Chondrocyte (in vitro differentiated cells): Measurements from ENCODE around the gene EHMT2. TPM values are rescaled to one million over a fixed set of nuclear protein-coding genes. Genes with fewer than 3 reads are reported as not detected.

ENCODE experiments used
- DNase-seq: peaks from one replicate; pipeline ENCODE4 v3.0.0; 2021; ENCODE audit warnings: mixed read lengths, low spot score
- H3K27ac Mint-ChIP-seq: one replicate; pipeline ENCODE4 v1.8.0; 2021; ENCODE audit warnings: mild to moderate bottlenecking, moderate library complexity, mixed read lengths; ENCODE audit not compliant: unreplicated experiment
- H3K27me3 Mint-ChIP-seq: 2 replicates; pipeline ENCODE4 v1.8.0; 2021; ENCODE audit warnings: low read depth, mixed read lengths
- H3K36me3 Mint-ChIP-seq: 2 replicates; pipeline ENCODE4 v1.8.0; 2021; ENCODE audit warnings: low read depth, mixed read lengths
- H3K4me1 Mint-ChIP-seq: 2 replicates; pipeline ENCODE4 v1.8.0; 2021; ENCODE audit warnings: low read depth, mild to moderate bottlenecking, mixed read lengths
- H3K4me3 Mint-ChIP-seq: one replicate; pipeline ENCODE4 v1.8.0; 2021; ENCODE audit warnings: mild to moderate bottlenecking, moderate library complexity, mixed read lengths; ENCODE audit not compliant: unreplicated experiment
- H3K9me3 Mint-ChIP-seq: 2 replicates; pipeline ENCODE4 v1.8.0; 2021; ENCODE audit warnings: low read depth, mixed read lengths
- total RNA-seq: library from RNA; stranded (reverse); gene quantifications from 3 replicates; pipeline ENCODE4 v1.2.1, GENCODE V29; 2021
- TF ChIP-seq, protein P1 (sequence below): fragments of 200-600 bp; sonication (generic); IDR thresholded peaks from 2 replicates; pipeline ENCODE4 v1.5.0; 2021; ENCODE audit warnings: antibody characterized with exemption, mild to moderate bottlenecking, moderate library complexity

EHMT2 gene
- total RNA-seq, 1 donor from 2014 or later = 37.7 TPM

DNA sequence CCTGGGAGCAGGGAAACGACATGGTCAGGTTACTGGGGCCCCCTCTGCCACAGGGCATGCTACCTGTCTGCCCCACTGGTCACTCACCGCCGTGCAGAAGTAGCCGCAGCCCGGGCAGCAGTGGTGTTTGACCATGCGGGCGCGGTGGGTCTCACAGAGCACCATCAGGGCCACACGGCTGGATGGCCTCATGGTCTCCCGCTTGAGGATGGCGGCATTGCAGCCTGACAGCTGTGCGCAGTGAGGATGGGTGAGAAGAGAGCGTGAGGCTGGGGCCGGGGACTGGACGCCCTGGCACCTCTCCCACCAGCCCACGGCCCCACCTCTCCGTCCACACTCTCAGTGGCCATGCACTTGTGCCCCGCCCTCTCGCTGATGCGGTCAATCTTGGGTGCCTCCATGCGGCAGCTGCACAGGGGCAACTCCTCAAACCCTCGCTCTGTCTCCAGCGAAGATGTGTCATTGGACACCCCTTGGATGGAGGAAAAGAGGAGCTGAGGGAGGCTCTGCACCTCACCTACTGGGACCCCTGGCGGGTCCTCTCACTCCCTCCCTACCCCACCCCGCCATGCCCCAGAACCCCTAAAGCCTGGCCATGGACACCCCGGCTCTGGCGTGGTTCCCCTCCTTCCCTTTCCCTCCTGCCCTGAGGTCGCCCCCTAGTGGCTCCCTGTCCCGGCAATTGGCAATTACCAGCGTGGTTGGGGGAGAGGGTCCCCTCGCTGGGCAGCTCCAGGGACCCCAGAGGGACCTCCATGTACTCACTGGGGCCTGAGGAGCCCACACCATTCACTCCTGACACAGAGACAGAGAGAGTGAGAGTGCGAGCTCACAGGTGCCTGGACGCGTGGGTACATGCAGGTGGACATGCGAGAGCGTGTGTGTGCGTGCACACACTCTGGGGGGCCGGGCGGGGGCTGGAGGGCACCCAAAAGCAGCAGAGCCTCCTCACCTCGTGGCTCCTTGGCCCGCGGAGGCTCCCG, 8.9 kb downstream of the EHMT2 start:
- Mint-ChIP-seq H3K36me3 (peaks cover 22% of the 10 kb centered on the region), H3K27me3 (no peaks in the 10 kb centered on the region), H3K9me3 (no peaks in the 10 kb centered on the region), H3K4me1 (no peaks in the 10 kb centered on the region), H3K4me3 (no peak overlapping the region), H3K27ac (no peak overlapping the region)
- TF ChIP-seq, protein P1, sequence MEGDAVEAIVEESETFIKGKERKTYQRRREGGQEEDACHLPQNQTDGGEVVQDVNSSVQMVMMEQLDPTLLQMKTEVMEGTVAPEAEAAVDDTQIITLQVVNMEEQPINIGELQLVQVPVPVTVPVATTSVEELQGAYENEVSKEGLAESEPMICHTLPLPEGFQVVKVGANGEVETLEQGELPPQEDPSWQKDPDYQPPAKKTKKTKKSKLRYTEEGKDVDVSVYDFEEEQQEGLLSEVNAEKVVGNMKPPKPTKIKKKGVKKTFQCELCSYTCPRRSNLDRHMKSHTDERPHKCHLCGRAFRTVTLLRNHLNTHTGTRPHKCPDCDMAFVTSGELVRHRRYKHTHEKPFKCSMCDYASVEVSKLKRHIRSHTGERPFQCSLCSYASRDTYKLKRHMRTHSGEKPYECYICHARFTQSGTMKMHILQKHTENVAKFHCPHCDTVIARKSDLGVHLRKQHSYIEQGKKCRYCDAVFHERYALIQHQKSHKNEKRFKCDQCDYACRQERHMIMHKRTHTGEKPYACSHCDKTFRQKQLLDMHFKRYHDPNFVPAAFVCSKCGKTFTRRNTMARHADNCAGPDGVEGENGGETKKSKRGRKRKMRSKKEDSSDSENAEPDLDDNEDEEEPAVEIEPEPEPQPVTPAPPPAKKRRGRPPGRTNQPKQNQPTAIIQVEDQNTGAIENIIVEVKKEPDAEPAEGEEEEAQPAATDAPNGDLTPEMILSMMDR = peak; percentile 83
- no peak for DNase-seq

DNA sequence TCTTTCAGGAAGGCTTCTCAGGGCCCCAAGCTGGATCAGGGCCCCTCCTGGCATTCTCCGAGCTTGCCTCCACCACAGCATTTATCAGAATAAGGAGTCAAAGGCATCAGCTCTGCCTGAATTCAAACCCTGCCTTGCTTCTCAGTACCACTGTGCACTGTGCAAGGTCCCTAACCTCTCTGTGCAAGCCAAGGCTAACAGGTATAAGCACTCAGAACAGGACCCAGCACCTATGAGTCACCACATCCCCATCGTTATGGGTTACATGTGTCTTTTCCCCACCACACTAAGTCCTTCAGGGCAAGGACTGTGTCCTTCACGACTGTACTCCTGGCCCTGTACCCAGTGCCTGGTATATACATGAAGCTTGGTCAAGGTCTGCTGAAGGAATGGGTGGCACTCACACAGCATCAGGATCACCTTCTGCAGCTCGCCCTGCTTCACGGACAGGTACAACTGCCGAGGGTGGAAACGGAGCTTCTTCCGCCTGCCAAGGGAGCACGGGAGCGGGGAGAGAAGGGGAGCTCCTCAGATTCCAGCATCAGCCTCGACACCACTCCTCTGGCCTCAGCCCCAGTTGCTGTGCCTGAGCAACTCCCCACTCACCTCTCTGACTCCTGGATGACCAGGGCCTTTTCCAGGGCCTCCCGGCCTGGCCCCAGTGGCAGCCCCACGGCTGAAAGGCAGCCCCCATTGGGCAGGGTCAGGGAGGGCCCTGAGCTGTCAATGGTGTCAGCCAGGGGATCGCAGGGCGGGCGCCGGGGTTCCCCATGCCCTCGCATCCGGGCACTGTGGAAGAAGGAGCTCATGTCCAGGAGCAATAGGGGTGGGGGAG, 10.1 kb downstream of the EHMT2 start:
- Mint-ChIP-seq H3K36me3 (peaks cover 27% of the 10 kb centered on the region), H3K27ac (no peak overlapping the region), H3K4me1 (no peaks in the 10 kb centered on the region), H3K27me3 (no peaks in the 10 kb centered on the region), H3K4me3 (no peak overlapping the region), H3K9me3 (no peaks in the 10 kb centered on the region)
- TF ChIP-seq, protein P1 = no peak
- no peak for DNase-seq

DNA sequence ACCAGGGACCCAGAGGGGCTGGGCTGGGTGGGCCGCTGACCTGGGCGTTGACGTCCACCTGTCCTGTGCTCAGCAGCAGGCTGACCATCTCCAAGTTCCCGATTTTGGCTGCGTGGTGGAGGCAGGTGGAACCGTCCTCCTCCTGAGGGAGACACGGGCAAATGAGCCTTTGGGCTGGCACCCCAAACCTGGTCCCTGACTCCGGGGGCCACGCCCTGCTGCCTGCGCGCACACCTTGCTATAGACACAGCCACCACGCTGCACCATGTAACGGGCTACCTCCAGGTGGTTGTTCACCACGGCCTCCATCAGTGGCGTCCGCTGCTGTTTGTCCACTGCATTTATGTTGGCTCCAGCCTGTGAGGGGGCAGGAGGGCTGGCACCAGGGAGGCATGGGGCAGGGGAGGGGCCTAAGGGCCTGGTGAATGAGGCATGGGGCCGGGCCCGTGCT, 10.9 kb downstream of the EHMT2 start:
- Mint-ChIP-seq H3K27me3 (no peaks in the 10 kb centered on the region), H3K36me3 (peaks cover 27% of the 10 kb centered on the region), H3K4me3 (no peak overlapping the region), H3K27ac (no peak overlapping the region), H3K4me1 (no peaks in the 10 kb centered on the region), H3K9me3 (no peaks in the 10 kb centered on the region)
- TF ChIP-seq, protein P1 = no peak
- DNase-seq = no peak

DNA sequence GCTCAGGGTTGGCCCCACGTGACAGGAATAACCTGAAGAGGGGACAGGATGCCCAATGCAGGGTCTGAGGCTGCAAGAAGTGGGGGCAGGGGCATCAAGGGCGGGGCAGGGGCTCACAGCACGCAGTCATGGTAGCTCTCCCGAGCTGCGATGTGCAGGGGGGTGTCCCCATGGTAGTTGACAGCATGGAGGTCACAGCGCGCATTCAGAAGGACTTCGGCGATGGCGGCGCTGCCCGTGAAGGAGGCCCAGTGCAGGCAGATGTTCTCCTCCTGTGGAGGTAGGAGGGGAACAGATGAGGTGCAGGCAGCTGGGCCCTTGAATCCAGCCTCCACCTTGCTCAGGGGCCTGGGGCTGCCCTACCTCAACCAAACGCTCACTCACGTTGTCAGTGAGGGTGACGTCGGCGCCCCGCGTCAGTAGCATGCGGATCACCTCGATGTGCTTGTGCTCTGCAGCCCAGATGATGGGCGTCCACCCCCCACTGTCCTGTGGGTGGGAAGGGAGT, 12.9 kb downstream of the EHMT2 start:
- Mint-ChIP-seq H3K36me3 (peaks cover 36% of the 10 kb centered on the region), H3K4me1 (no peaks in the 10 kb centered on the region), H3K27ac (no peak overlapping the region), H3K27me3 (no peaks in the 10 kb centered on the region), H3K4me3 (no peak overlapping the region), H3K9me3 (no peaks in the 10 kb centered on the region)
- TF ChIP-seq, protein P1 = no peak
- DNase-seq = no peak

DNA sequence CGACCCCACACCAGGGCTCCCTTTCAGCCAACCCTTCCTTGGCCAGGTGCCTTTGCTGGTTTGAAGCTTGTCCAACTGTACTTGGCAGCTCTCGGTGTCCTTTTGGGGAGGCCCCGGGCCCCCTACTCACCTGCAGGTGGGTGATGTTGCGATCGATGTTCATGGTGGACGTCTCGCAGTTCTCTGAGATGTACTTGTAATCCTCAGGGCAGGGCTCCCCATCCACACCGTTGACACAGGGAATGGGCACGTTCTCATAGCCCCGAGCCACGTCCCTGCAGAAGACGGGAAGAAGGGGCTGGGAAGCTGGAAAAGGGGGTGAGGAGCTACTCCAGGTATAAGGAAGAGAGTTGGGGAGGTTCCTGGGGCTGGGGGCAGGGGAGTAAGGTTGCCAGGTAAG, 13.8 kb downstream of the EHMT2 start:
- no peaks in the 10 kb centered on the region for H3K9me3 Mint-ChIP-seq
- H3K4me1 Mint-ChIP-seq = no peaks in the 10 kb centered on the region
- TF ChIP-seq, protein P1 = no peak
- H3K36me3 Mint-ChIP-seq = peaks cover 34% of the 10 kb centered on the region
- H3K27ac Mint-ChIP-seq = no peak overlapping the region
- DNase-seq = no peak
- H3K4me3 Mint-ChIP-seq = no peak overlapping the region
- no peaks in the 10 kb centered on the region for H3K27me3 Mint-ChIP-seq
